Neutrophil (primary cell): ENCODE measurements around the gene KCNJ10.

ENCODE experiments used
- H3K27ac ChIP-seq: fragments of 200-600 bp; sonication (generic); 2 replicates; pipeline ENCODE4 v1.5.1; 2016; ENCODE audit warnings: mild to moderate bottlenecking, moderate library complexity
- H3K27me3 ChIP-seq: fragments of 200-600 bp; sonication (generic); 2 replicates; pipeline ENCODE4 v1.6.0; 2016; ENCODE audit warnings: mild to moderate bottlenecking
- H3K36me3 ChIP-seq: fragments of 200-600 bp; sonication (generic); 2 replicates; pipeline ENCODE4 v1.5.1; 2017
- H3K4me1 ChIP-seq, 2 experiments: fragments of 200-600 bp in 1 of 2; sonication (generic) in 1 of 2; 1 replicate in 1 of 2; 2 replicates in 1 of 2; pipeline versions ENCODE4 v1.5.1 to v1.6.1; 2013 to 2016; ENCODE audit warnings: low read depth in 1 of 2, low read length in 1 of 2, mild to moderate bottlenecking in 1 of 2, moderate library complexity in 1 of 2; ENCODE audit not compliant: control insufficient read depth in 1 of 2, insufficient read depth in 1 of 2
- H3K4me3 ChIP-seq, 2 experiments: fragments of 200-600 bp in 1 of 2; sonication (generic) in 1 of 2; 1 replicate in 1 of 2; 2 replicates in 1 of 2; pipeline ENCODE4 v1.5.1; 2013 to 2016; ENCODE audit warnings: low read depth in 1 of 2, low read length in 1 of 2, mild to moderate bottlenecking in 1 of 2, moderate library complexity in 1 of 2
- H3K9me3 ChIP-seq: fragments of 200-600 bp; sonication (generic); 2 replicates; pipeline ENCODE4 v1.5.1; 2016
- TF ChIP-seq, protein P1 (sequence below): fragments of 200-600 bp; sonication (generic); IDR thresholded peaks from 2 replicates; pipeline ENCODE4 v1.5.1; 2016; ENCODE audit warnings: antibody characterized with exemption

Gene KCNJ10

DNA sequence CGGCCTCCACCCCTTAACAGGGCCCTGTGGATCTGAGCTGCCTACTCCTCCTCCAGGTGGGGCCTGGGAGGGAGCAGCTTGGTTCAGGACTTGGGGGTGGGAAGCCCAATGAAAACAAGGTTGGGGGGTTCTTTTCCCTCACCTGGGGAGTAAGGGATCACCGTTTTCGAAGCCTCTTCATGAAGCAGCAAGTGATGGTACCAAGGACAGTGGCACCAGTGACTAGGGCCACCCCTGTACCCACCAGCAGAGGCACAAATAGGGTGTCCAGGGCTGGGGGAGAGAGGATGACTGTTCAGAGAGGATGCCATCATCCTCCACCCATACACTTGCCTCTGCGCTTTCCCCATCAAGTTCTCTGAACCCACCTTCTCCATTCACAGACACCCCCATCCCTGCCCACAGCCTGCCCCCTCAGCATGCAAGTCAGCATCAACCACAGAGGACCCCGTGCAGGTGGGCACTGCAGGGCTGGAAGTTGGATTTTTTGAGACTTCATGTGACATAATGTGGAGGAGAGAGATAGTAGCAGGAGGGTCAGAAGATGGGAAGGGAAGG, 21.8 kb upstream of the KCNJ10 start:
- Histone ChIP-seq H3K4me3 (no peak overlapping the region), H3K36me3 (no peaks in the 10 kb centered on the region), H3K27ac (no peak overlapping the region), H3K27me3 (no peaks in the 10 kb centered on the region), H3K9me3 (no peaks in the 10 kb centered on the region), H3K4me1 (no peaks in the 10 kb centered on the region)
- TF ChIP-seq, protein P1, sequence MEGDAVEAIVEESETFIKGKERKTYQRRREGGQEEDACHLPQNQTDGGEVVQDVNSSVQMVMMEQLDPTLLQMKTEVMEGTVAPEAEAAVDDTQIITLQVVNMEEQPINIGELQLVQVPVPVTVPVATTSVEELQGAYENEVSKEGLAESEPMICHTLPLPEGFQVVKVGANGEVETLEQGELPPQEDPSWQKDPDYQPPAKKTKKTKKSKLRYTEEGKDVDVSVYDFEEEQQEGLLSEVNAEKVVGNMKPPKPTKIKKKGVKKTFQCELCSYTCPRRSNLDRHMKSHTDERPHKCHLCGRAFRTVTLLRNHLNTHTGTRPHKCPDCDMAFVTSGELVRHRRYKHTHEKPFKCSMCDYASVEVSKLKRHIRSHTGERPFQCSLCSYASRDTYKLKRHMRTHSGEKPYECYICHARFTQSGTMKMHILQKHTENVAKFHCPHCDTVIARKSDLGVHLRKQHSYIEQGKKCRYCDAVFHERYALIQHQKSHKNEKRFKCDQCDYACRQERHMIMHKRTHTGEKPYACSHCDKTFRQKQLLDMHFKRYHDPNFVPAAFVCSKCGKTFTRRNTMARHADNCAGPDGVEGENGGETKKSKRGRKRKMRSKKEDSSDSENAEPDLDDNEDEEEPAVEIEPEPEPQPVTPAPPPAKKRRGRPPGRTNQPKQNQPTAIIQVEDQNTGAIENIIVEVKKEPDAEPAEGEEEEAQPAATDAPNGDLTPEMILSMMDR: no peak

DNA sequence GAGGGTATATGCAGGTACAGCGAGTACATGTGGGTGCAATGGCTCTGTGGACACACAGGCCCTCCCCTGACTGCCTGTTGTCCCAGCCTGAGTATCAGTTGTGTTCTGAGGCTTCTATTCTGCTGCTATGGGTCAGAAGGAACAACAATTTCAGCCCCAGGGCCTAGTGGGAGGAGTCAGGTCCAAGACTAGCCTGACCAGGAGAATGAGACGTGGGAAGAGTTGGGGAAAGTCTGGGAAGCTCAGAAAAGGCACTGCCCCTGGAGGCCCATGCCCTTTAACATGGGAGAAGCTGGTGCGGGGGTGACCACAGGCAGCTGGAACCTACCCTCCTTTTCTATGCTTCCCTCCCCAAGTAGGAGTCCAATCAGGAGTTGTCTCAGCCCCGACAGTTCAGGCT, 20.8 kb upstream of the KCNJ10 start:
- TF ChIP-seq, protein P1: no peak
- Histone ChIP-seq H3K27me3 (peaks cover 7% of the 10 kb centered on the region), H3K27ac (no peak overlapping the region), H3K9me3 (no peaks in the 10 kb centered on the region), H3K36me3 (no peaks in the 10 kb centered on the region), H3K4me1 (no peaks in the 10 kb centered on the region), H3K4me3 (no peak overlapping the region)

DNA sequence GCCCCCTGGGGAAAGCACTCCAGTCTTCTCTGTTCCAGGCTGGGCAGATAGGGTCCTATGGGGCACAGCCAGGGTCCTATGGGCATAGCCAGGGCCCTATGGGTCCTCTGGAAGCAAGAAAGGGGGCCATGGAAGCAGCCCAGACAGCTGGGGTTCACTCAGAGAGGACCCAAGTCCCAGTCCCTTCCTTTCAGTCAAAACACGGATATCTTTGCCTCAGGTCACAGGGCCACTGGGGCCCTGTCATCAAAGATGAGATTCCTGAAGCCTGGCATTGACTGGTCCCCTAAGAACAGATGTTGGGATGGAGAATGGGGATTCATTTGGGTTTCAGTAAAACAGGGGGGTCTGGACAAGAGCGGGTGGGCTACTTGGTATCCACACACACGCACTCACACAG, 19.9 kb upstream of the KCNJ10 start:
- no peaks in the 10 kb centered on the region for H3K36me3 ChIP-seq
- peaks cover 16% of the 10 kb centered on the region for H3K27me3 ChIP-seq
- no peaks in the 10 kb centered on the region for H3K4me1 ChIP-seq
- H3K4me3 ChIP-seq: no peak overlapping the region
- H3K9me3 ChIP-seq: no peaks in the 10 kb centered on the region
- H3K27ac ChIP-seq: no peak overlapping the region
- TF ChIP-seq, protein P1: no peak

DNA sequence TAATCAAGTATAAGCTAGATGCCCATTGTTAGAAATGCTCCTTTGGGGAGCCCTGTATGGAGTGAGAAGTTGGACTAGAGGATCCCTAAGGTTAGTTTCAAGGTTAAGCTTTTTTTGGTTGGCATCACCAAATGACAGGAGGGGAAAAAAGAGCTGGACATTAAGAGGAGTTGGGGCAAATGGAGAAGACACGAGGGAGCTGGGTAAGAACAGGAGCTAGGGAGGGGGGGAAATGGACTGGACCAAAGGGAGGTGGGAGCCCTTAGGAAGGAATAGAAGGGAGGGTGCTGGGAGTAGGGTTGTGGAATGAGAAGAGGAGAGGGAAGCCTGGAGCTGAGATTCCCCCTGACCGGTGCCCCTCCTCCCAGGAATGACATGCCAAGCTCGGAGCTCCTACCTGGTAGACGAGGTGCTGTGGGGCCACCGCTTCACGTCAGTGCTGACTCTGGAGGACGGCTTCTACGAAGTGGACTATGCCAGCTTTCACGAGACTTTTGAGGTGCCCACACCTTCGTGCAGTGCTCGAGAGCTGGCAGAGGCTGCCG, 17.2 kb upstream of the KCNJ10 start:
- Histone ChIP-seq H3K4me1 (peaks cover 0 to 8% of the 10 kb centered on the region in 2 experiments), H3K27me3 (peaks cover 43% of the 10 kb centered on the region), H3K36me3 (no peaks in the 10 kb centered on the region), H3K9me3 (no peaks in the 10 kb centered on the region), H3K27ac (no peak overlapping the region), H3K4me3 (no peak overlapping the region)
- TF ChIP-seq, protein P1: no peak

DNA sequence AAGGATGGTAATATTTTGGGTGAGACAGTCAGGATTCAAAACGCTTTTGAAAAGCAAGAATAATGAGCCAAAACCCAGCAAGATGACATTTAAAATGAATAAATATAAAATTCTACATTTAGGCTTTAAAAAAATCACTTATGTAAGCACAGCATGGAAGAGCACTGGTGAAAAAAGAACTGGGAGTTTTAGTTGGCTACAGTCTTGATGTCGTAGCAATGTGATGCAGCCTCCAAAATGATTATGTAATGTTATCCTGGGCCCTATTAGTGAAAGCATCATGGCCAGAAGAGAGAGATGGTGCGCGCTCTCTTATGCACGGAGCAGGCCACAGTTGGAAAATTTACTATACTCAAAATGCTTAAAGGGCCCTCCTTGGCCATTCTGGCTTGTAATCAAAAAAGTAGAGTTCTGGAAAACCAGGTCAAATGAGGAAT, 16.5 kb upstream of the KCNJ10 start:
- Histone ChIP-seq H3K4me1 (peaks cover 0 to 8% of the 10 kb centered on the region in 2 experiments), H3K9me3 (no peaks in the 10 kb centered on the region), H3K27ac (no peak overlapping the region), H3K36me3 (no peaks in the 10 kb centered on the region), H3K4me3 (no peak overlapping the region), H3K27me3 (peaks cover 50% of the 10 kb centered on the region)
- TF ChIP-seq, protein P1: no peak
